ENCODE measurements around the gene DPRX.

The DPRX gene

DNA sequence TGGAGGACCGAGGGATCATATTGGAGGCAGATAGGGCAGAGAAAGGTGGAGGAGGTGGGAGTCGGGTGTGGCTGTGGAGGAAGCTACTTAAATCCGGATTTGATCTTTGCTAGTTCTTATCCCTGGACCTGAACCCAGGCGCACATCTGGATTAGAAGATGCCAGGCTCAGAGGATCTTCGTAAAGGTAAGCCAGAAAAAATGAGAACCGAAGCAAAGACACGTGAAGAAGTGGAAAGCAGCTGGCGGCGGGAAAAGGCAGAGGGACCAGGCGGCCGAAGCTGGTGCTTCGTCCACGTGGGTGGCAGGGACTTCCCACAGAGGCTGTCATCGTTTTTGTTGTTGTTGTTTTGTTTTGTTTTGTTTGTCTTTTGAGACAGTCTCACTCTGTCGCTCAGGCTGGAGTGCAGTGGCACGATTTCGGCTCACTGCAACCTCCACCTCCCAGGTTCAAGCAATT, at the start of gene DPRX:
Gene DPRX (plus strand): TSS at position 51 of the 459 bp plus-strand sequence. CDS start 108 bp downstream, at position 159.
- no peak for DNase-seq

GRCh38 chr19:53583181-53583580, 48.6 kb upstream of the DPRX start:
- DNase-seq: no peak

- no peak for DNase-seq
These were observed 45.5 kb upstream of the DPRX start for GRCh38 chr19:53586277-53586691.

DNA sequence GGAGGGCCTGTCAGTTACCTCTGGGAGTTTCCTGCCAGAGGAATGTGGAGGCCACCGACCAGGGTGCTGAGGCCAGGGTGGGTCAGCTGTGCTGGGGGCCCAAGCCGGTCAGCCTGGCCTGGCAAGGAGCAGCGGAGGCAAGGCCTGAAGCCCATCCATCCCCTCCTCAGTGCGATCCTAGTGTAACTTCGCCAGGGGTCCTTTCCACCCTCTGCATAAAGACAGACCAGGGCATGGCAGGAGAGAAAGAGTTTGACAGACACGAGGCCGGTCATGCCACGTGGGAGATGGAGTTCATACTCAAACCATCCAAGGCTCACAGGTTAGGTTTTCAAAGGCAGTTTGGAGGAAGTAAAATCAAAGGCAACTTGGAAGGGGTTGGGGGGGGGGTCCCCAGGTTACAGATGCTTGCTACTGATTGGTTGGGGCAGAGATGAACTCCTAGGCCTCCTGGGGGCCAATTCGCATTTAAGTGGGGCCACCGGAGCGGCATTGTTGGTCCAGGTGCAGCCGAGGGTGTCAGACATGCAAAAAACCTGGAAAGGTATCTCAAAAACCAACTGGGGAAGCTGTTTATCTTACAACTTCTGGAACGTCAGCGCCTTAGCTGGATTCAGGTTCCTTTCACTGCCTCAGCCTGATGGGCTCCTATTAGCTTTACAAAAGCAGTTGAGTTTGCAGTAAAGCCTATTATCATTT, 36.8 kb upstream of the DPRX start:
- no peak for DNase-seq

GRCh38 chr19:53595510-53595867, 36.3 kb upstream of the DPRX start:
- no peak for DNase-seq

- DNase-seq: no peak
These were observed 35.7 kb upstream of the DPRX start for GRCh38 chr19:53596056-53596455.

DNA sequence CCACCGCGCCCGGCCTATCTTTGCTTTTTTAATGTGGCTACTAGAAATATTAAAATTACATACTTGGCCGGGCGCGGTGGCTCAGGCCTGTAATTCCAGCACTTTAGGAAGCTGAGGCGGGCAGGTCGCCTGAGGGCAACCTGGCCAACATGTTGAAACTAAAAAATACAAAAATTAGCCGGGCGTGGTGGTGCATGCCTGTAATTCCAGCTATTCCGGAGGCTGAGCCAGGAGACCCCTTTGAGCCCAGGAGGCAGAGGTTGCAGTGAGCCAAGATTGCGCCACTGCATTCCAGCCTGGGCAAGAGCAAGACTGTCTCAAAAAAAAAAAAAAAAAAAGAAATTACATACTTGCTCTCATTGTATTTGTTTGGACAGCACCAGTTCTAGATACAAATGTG, 34.8 kb upstream of the DPRX start:
- no peak for DNase-seq

DNA sequence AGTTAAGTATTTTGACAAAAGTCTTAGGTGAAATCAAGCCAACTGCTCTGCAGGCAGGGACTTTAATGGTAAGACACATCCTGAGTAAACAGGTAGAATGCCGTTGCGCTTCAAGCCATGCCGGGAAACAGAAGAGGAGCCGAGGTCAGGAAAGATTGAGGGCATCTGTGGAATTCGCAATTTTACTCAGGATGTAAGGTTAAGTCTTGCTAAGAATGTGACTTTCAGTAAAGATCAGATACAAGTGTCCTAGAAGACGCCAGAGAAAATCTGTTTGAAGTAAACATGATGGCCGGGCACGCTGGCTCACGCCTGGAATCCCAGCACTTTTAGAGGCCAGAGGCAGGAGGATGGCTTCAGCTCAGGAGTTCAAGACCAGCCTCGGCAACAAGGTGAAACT, 33.4 kb upstream of the DPRX start:
- no peak for DNase-seq

GRCh38 chr19:53600217-53600616, 31.6 kb upstream of the DPRX start:
- no peak for DNase-seq

- no peak for DNase-seq
These were observed 25.8 kb upstream of the DPRX start for GRCh38 chr19:53606031-53606430.

GRCh38 chr19:53608381-53608780, 23.4 kb upstream of the DPRX start:
- no peak for DNase-seq

DNA sequence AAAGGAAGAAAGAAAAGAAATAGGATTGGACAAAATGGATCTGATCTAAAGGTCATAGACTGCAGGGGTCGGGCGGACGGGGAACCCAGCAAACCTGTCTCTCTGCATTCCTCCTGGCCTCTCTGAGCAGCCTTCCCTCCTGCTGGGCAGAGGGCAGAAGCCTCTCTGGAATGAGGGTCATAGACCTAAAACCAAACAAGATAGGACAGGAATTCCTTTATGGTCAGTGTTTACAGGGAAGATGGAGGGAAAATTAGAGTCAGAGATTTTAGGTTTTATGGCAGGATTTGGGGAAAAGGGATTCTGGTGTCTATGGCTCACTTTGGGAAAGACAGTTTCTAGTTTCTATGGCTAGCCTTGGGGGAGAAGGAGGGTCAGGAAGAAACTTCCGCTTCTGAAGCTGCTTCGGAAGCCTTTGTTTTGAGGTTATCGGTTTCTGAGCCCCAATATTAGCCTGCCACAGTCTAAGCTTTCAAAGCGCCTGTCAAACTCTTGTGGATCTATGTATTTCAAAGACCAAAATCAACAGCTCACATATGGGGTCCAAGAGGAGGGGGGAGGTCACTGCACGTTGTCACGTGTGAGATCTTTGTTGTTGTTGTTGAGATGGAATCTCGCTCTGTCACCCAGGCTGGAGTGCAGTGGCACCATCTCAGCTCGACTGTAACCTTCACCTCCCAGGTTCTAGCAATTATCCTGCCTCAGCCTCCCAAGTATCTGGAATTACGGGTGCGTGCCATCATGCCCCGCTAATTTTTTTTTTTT, 18.9 kb upstream of the DPRX start:
- DNase-seq: no peak

GRCh38 chr19:53621885-53622740, 9.7 kb upstream of the DPRX start:
- DNase-seq: no peak

DNA sequence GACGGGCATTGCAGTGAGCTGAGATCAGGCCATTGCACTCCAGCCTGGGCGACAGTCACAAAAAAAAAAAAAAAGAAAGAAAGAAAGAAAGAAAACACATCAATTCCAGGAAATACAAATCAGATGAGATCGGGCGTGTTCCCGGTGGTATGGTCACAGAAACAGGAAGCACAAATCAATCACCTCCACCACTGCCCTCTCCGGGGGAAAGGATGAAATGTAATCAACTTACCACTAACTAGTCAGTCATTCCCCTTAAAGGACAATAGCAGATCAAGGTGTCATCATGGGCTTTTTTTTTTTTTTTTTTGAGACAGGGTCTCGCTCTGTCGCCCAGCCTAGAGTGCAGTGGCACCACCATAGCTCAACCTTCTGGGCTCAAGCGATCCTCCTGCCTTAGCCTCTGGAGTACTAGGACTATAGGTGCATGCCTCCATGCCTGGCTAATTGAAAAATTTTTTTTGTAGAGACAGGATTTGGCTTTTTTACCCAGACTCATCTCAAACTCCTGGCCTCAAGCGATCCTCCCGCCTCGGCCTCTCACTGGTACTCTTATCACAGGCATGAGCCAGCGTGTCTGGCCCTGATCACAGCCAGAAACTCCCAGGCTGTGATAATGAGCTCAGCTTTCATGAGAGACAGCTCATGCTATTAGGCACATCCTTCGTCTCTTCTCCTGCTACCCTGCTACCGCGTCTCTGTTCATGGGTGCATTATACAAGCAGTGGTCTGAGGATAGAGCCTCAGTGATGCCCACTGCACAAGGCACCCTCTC, 6.8 kb upstream of the DPRX start:
- no peak for DNase-seq

DNA sequence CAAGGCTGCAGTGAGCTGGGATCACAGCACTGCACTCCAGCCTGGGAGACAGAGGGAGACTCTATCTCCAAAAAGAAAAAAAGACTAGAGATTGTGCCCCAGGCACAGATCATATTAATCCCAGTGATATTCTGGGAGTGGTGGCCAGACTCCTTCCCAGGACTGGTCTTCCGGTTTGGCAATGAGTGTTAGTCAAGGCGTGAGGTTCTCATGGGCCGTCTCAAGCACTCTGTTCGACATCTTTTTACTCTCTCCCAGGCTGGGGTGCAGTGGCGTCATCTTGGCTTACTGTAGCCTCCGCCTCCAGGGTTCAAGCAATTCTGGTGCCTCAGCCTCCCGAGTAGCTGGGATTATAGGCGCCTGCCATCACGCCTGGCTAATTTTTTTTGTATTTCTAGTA, 5.3 kb upstream of the DPRX start:
- no peak for DNase-seq

DNA sequence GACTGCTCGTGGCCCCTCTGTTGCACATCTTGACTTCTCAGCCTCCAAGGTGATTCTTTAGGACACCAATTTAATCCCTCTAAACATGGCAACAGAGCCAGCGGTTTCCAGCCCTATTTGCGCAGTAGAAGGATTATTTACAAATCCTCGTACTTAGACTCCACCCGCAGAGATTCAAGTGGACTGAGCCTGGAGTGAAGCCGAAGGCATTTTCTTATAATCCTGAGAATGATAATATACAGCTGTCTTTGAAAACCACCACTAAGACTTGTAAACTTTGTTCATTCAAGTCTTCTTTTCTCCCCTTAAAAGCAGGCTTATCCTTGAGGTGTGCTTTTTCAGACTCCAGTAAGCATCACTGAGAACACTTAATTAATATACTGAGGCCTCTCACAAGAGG, 4.8 kb upstream of the DPRX start:
- no peak for DNase-seq

DNA sequence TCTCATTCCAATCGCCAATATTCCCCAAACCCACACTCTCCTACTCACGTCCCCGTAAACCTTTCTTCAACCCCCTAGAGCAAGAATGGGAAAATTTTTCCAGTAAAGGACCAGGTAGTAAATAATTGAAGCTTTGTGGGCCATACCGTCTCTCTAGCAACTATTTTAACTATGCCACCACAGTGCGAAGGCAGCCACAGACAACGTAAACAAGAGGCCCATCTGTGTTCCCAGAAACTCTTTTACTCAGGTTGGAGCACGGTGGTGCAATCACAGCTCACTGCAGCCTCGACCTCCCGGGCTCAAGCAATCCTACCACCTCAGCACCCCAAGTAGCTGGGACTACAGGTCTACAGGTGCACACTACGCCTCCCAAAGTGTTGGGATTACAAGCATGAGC, 3.0 kb downstream of the DPRX start:
- no peak for DNase-seq

DNA sequence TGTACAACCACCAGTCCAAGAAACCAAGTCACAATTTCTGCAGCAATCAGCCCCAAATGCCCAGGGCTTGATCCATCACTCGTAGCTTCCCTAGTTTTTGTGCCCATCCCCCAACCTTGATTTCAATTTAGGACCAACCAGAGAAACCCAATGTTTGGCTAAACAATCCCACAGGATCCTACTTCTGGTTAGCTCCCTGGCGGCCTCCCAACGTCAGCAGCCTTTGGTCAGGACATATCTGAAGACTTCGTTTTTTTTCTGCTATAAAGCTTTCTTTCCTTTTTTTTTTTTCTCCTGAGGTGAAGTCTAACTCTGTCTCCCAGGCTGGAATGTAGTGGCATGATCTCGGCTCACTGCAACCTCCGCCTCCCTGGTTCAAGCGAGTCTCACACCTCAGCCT, 7.7 kb downstream of the DPRX start:
- no peak for DNase-seq

DNA sequence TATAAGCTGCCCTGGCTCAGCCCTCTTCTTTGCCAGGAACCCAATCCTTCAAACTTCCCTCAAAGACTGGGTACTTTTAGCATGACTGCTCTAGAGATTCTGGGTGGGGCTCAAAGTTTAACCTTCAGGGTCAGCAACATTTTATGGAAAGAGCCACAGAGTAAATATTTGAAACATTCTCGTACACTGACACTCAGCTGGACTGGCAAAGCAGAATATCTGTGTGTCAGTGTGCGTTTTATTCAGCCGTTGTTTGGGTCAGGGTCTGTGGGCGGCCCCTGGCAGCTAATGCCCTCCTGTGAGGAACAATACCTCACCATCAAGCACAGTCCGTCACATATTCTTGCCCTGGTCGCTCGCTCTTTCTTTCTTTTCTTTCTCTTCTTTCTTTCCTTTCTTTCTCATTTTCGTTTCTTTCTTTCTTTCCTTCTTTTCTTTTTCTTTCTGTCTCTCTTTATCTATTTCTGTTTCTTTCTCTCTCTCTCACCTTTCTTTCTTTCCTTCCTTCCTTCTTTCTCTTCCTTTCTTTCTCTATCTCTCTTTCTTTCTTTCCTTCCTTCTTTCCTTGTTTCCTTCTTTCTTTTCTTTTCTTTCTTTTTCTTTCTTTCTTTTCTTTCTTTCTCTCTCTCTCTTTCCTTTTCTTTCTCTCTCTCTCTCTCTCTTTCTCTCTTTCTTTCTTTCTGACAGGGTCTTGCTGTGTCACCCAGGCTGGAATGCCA, 10.7 kb downstream of the DPRX start:
- DNase-seq: no peak

- DNase-seq: no peak
These were observed 12.4 kb downstream of the DPRX start for GRCh38 chr19:53644061-53644816.

DNA sequence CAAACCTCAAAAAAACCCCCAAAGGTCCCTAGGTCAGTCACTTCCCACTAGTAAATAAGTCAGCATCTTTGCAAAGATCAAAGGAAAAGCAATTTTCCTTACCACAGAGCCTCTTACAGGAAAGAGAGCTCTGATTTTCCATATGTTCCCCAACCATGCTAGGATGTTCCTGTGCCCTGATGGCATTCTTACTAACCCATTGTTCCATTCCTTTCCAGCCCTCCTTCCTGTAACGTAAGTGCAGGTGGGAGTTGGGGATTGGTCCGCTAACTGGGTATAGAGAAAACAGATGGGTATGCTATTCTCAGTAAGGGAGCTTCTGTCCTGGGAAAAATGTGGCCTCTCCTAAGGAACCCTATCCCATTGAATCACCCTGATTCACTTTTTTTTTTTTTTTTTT, 14.3 kb downstream of the DPRX start:
- no peak for DNase-seq

Measured in stimulated activated naive CD4-positive, alpha-beta T cell (primary cell).